Uterus (tissue), 4 donors: ENCODE results near the gene FAM161A. TPM values are rescaled to one million over a fixed set of nuclear protein-coding genes. Genes with fewer than 3 reads are reported as not detected.

ENCODE experiments used
- DNase-seq, 2 donors: peaks; one replicate each; pipeline ENCODE4 v3.0.0-alpha.2; 2019 to 2020
- H3K27ac ChIP-seq, 2 donors: fragments of 200-600 bp; sonication (generic); 1 replicate in 1 of 2; 2 replicates in 1 of 2; pipeline ENCODE4 v1.5.1; 2016 to 2018
- H3K27me3 ChIP-seq, 2 donors: fragments of 200-600 bp; sonication (generic); one replicate each; pipeline ENCODE4 v1.5.1; 2018 to 2019; ENCODE audit warnings: control low read depth in 1 of 2
- H3K36me3 ChIP-seq, 2 donors: fragments of 200-600 bp; sonication (generic); one replicate each; pipeline ENCODE4 v1.5.1; 2019; ENCODE audit warnings: control low read depth in 1 of 2
- H3K4me1 ChIP-seq, 2 donors: fragments of 200-600 bp; sonication (generic); one replicate each; pipeline ENCODE4 v1.5.1; 2018 to 2019; ENCODE audit warnings: control low read depth in 1 of 2
- H3K4me3 ChIP-seq, 2 donors: fragments of 200-600 bp; sonication (generic); 1 replicate in 1 of 2; 2 replicates in 1 of 2; pipeline ENCODE4 v1.5.1; 2018 to 2019; ENCODE audit warnings: mild to moderate bottlenecking in 1 of 2
- H3K9me3 ChIP-seq, 2 donors: fragments of 200-600 bp; sonication (generic); one replicate each; pipeline ENCODE4 v1.5.1; 2019; ENCODE audit warnings: control low read depth in 1 of 2
- POLR2A ChIP-seq, 2 donors: fragments of 450-650 bp; IDR thresholded peaks; one replicate each; pipeline ENCODE4 v1.6.1; 2016; ENCODE audit warnings: antibody characterized with exemption in 2 of 2, mild to moderate bottlenecking in 1 of 2, moderate library complexity in 1 of 2
- intact Hi-C: fragments of 100-400 bp; cut with DNase I; formaldehyde crosslinking; loops from one replicate; pipeline ENCODE4 v1.15.1; 2023; ENCODE audit warnings: low total_unique reads
- total RNA-seq, 4 donors: library from RNA; depleted of rRNA in 3 of 4; stranded (reverse); fragments of >200 nt in 3 of 4; gene quantifications; one replicate each; pipeline versions ENCODE4 v1.1.0 to v1.2.4, GENCODE V29; 2014 to 2023
- TF ChIP-seq, protein P1 (sequence below), 4 experiments: fragments of 200-600 bp in 2 of 4; fragments of 450-650 bp in 2 of 4; sonication (generic) in 2 of 4; IDR thresholded peaks; one replicate each; pipeline ENCODE4 v1.5.1; 2016 to 2019; ENCODE audit warnings: antibody characterized with exemption in 4 of 4, mild to moderate bottlenecking in 2 of 4, moderate library complexity in 1 of 4
- donor health status: DM: yes; HTN: yes; CAD: no.

Gene FAM161A
- total RNA-seq, 4 donors from 2014 or later = 0.88 to 69.7 (median 12.5) TPM

DNA sequence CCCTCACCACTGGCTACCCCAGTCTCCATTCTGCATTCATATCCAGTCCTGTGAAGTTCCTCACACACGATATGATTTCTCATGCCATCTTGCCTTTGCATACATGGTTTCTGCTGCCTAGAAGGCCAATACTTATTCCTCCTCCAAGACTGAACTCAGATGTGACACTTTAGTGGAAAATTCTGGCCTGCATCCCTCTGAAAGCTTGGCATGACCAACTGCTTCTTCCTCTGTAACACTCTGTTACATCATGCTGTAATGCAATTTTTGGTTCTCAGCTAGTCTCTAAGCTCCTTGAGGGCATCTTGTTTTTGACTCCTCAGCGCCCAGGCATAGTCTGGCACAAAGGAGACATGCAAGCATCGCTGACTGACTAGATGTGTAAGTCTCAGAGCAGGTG is 12.6 kb downstream of the FAM161A start:
- Histone ChIP-seq H3K27ac (no peak overlapping the region), H3K4me3 (no peak overlapping the region), H3K9me3 (no peaks in the 10 kb centered on the region), H3K27me3 (no peaks in the 10 kb centered on the region), H3K36me3 (no peaks in the 10 kb centered on the region), H3K4me1 (no peaks in the 10 kb centered on the region)
- no peak for DNase-seq
- intact Hi-C loops = no loop called here
- no peak for TF ChIP-seq POLR2A (IDR thresholded peaks at IDR 0.05)
- TF ChIP-seq, protein P1, sequence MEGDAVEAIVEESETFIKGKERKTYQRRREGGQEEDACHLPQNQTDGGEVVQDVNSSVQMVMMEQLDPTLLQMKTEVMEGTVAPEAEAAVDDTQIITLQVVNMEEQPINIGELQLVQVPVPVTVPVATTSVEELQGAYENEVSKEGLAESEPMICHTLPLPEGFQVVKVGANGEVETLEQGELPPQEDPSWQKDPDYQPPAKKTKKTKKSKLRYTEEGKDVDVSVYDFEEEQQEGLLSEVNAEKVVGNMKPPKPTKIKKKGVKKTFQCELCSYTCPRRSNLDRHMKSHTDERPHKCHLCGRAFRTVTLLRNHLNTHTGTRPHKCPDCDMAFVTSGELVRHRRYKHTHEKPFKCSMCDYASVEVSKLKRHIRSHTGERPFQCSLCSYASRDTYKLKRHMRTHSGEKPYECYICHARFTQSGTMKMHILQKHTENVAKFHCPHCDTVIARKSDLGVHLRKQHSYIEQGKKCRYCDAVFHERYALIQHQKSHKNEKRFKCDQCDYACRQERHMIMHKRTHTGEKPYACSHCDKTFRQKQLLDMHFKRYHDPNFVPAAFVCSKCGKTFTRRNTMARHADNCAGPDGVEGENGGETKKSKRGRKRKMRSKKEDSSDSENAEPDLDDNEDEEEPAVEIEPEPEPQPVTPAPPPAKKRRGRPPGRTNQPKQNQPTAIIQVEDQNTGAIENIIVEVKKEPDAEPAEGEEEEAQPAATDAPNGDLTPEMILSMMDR (IDR thresholded peaks at IDR 0.05) = no peak

DNA sequence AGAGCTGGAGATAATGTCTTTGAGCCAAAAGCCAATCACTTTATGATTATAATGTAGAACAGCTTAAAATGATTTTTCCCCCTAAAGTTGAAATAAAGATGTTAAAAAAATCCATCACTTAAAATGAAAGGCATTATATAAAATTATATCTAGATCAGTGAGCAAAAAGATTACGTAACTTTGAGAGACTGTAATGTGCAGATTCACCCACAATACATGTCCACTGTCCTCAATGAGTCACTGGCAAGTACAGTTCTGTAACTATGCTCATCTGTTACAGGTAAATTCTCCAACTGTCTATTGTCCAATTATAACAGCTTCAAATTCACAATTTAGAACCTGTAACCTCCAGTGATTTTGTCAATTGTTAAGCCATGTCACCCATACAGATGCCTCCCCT is 19.0 kb downstream of the FAM161A start:
- Histone ChIP-seq H3K4me3 (no peak overlapping the region), H3K27ac (no peak overlapping the region), H3K4me1 (no peaks in the 10 kb centered on the region), H3K9me3 (no peaks in the 10 kb centered on the region), H3K27me3 (no peaks in the 10 kb centered on the region), H3K36me3 (no peaks in the 10 kb centered on the region)
- DNase-seq = no peak
- intact Hi-C loops = no loop called here
- TF ChIP-seq, protein P1 (IDR thresholded peaks at IDR 0.05) = no peak
- TF ChIP-seq POLR2A (IDR thresholded peaks at IDR 0.05) = no peak

DNA sequence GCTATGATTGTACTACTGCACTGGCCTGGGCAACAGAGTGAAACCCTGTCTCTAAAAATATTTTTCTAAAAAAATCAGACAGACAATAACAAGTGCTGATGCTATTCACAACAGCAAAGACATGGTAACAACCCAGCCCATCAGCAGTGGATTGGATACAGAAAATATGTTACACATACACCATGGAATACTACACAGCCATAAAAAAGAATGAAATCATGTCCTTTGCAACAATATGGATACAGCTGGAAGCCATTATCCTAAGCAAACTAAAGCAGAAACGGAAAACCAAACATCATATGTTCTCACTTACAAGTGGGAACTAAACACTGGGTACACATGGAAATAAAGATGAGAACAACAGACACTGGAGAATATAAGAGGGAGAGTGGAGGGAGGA is 19.9 kb downstream of the FAM161A start:
- no peaks in the 10 kb centered on the region for H3K27me3 ChIP-seq
- no peak overlapping the region for H3K4me3 ChIP-seq
- no peaks in the 10 kb centered on the region for H3K4me1 ChIP-seq
- H3K9me3 ChIP-seq = no peaks in the 10 kb centered on the region
- H3K27ac ChIP-seq = no peak overlapping the region
- no peaks in the 10 kb centered on the region for H3K36me3 ChIP-seq
- no peak for TF ChIP-seq POLR2A (IDR thresholded peaks at IDR 0.05)
- TF ChIP-seq, protein P1 (IDR thresholded peaks at IDR 0.05) = no peak
- no peak for DNase-seq
- intact Hi-C loops = no loop called here

DNA sequence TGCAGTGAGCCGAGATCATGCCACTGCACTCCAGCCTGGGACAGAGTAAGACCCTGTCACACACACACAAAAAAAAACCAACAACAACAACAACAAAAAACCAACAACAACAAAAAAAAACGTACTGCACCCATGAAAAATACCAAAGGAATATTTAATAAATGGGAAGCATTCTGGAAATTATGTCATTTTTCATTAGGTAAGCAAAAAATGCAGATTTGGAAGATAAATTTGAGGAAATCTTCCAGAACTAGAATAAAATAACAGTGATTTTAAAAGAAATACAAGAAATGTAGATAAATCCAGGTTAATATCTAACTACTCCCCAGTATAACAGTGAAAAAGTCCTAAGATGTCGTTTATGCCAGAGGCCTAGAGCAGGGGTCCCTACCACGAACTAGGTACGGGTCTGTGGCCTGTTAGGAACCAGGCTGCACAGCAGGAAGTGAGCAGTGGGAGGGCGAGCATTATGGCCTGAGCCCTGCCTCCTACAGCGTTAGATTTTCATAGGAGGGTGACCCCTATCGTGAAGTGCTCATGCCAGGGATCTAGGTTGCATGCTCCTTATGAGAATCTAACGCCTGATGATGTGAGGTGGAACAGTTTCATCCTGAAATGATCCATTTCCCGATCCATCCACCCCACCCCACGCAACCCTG is 21.5 kb downstream of the FAM161A start:
- Histone ChIP-seq H3K4me1 (no peaks in the 10 kb centered on the region), H3K36me3 (no peaks in the 10 kb centered on the region), H3K27ac (no peak overlapping the region), H3K4me3 (no peak overlapping the region), H3K9me3 (no peaks in the 10 kb centered on the region), H3K27me3 (no peaks in the 10 kb centered on the region)
- no peak for TF ChIP-seq POLR2A (IDR thresholded peaks at IDR 0.05)
- TF ChIP-seq, protein P1 (IDR thresholded peaks at IDR 0.05) = no peak
- no peak for DNase-seq
- intact Hi-C loops = no loop called here

DNA sequence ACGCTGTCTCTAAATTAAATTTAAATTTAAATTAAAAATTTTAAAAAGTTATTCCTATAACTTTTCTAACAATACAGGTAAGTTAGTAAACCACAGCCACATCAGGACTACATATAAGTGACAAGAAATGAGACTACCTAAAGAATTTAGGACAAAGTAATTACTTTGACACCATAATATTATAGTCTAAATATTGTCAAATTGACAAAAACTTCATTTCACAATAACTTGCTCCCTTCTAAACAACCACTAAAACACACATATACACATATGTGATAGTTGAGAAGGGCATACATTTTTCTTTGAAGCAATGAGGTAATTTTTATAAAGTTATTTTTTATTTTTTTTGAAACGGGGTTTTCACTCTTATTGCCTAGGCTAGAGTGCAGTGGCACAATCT is 31.6 kb downstream of the FAM161A start:
- Histone ChIP-seq H3K4me1 (no peaks in the 10 kb centered on the region), H3K27ac (no peak overlapping the region), H3K27me3 (no peaks in the 10 kb centered on the region), H3K36me3 (no peaks in the 10 kb centered on the region), H3K4me3 (no peak overlapping the region), H3K9me3 (no peaks in the 10 kb centered on the region)
- no peak for TF ChIP-seq POLR2A (IDR thresholded peaks at IDR 0.05)
- TF ChIP-seq, protein P1 (IDR thresholded peaks at IDR 0.05) = no peak
- intact Hi-C loops = no loop called here
- no peak for DNase-seq
